Measurements from ENCODE around the gene PLEKHA7.
"Not testable (repeated sequence)": the region's sequence is repeated elsewhere in the genome, so short reads cannot be mapped to it uniquely, and the experiment has no call there.

PLEKHA7 gene, protein sequence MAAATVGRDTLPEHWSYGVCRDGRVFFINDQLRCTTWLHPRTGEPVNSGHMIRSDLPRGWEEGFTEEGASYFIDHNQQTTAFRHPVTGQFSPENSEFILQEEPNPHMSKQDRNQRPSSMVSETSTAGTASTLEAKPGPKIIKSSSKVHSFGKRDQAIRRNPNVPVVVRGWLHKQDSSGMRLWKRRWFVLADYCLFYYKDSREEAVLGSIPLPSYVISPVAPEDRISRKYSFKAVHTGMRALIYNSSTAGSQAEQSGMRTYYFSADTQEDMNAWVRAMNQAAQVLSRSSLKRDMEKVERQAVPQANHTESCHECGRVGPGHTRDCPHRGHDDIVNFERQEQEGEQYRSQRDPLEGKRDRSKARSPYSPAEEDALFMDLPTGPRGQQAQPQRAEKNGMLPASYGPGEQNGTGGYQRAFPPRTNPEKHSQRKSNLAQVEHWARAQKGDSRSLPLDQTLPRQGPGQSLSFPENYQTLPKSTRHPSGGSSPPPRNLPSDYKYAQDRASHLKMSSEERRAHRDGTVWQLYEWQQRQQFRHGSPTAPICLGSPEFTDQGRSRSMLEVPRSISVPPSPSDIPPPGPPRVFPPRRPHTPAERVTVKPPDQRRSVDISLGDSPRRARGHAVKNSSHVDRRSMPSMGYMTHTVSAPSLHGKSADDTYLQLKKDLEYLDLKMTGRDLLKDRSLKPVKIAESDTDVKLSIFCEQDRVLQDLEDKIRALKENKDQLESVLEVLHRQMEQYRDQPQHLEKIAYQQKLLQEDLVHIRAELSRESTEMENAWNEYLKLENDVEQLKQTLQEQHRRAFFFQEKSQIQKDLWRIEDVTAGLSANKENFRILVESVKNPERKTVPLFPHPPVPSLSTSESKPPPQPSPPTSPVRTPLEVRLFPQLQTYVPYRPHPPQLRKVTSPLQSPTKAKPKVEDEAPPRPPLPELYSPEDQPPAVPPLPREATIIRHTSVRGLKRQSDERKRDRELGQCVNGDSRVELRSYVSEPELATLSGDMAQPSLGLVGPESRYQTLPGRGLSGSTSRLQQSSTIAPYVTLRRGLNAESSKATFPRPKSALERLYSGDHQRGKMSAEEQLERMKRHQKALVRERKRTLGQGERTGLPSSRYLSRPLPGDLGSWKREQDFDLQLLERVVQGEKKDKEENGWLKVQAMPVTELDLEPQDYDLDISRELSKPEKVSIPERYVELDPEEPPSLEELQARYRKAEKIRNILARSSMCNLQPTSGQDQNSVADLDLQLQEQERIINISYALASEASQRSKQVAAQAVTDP

GRCh38 chr11:17014321-17014832 lies at the start of gene PLEKHA7:
PLEKHA7 (minus strand) TSS chr11:17014414; CDS start chr11:17014401, 13 bp downstream.
- H3K27ac ChIP-seq (ENCODE audit: low read length) = peak within 1 kb of the TSS; percentile 31
- H3K36me3 ChIP-seq (ENCODE audit: control insufficient read depth in 2 of 2, insufficient read depth in 2 of 2, low read length in 2 of 2) = no peaks in the 10 kb centered on the region
- peaks cover 0 to 8% of the 10 kb centered on the region in 2 donors for H3K27me3 ChIP-seq (ENCODE audit: control insufficient read depth in 1 of 2, insufficient read depth in 2 of 2, low read length in 2 of 2)
- H3K4me3 ChIP-seq (ENCODE audit: low read length in 2 of 2) = peak within 1 kb of the TSS; percentile 63 to 81
- peaks cover 10% of the 10 kb centered on the region for H3K4me1 ChIP-seq (ENCODE audit: control insufficient read depth, insufficient read depth, low read length)
- H3K9me3 ChIP-seq (ENCODE audit: control insufficient read depth in 2 of 2, low read length in 2 of 2) = no peaks in the 10 kb centered on the region
- H3K9ac ChIP-seq (ENCODE audit: low read length in 2 of 2) = peak within 1 kb of the TSS; percentile 44 to 60

- H3K27me3 ChIP-seq (ENCODE audit: control insufficient read depth in 1 of 2, insufficient read depth in 2 of 2, low read length in 2 of 2) = no peaks in the 10 kb centered on the region
- no peaks in the 10 kb centered on the region for H3K4me1 ChIP-seq (ENCODE audit: control insufficient read depth, insufficient read depth, low read length)
- no peak overlapping the region for H3K27ac ChIP-seq (ENCODE audit: low read length)
- H3K36me3 ChIP-seq (ENCODE audit: control insufficient read depth in 2 of 2, insufficient read depth in 2 of 2, low read length in 2 of 2) = no peaks in the 10 kb centered on the region
- no peaks in the 10 kb centered on the region for H3K9me3 ChIP-seq (ENCODE audit: control insufficient read depth in 2 of 2, low read length in 2 of 2)
- no peak overlapping the region for H3K4me3 ChIP-seq (ENCODE audit: low read length in 2 of 2)
- no peak overlapping the region for H3K9ac ChIP-seq (ENCODE audit: low read length in 2 of 2)
Observed at GRCh38 chr11:17063171-17064002, 49.2 kb upstream of the PLEKHA7 start.

DNA sequence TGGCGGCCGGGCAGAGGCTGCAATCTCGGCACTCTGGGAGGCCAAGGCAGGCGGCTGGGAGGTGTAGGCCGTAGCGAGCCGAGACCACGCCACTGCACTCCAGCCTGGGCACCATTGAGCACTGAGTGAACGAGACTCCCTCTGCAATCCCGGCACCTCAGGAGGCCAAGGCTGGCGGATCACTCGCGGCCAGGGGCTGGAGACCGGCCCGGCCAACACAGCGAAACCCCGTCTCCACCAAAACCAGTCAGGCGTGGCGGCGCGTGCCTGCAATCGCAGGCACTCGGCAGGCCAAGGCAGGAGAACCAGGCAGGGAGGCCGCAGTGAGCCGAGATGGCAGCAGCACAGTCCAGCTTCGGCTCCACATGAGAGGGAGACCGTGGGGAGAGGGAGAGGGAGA lies 36.9 kb upstream of the PLEKHA7 start:
- not testable (repeated sequence) for H3K9ac ChIP-seq (ENCODE audit: low read length in 2 of 2); H3K4me3 ChIP-seq (ENCODE audit: low read length in 2 of 2); H3K27me3 ChIP-seq (ENCODE audit: control insufficient read depth in 1 of 2, insufficient read depth in 2 of 2, low read length in 2 of 2); H3K4me1 ChIP-seq (ENCODE audit: control insufficient read depth, insufficient read depth, low read length); H3K36me3 ChIP-seq (ENCODE audit: control insufficient read depth in 2 of 2, insufficient read depth in 2 of 2, low read length in 2 of 2); H3K9me3 ChIP-seq (ENCODE audit: control insufficient read depth in 2 of 2, low read length in 2 of 2); H3K27ac ChIP-seq (ENCODE audit: low read length)

DNA sequence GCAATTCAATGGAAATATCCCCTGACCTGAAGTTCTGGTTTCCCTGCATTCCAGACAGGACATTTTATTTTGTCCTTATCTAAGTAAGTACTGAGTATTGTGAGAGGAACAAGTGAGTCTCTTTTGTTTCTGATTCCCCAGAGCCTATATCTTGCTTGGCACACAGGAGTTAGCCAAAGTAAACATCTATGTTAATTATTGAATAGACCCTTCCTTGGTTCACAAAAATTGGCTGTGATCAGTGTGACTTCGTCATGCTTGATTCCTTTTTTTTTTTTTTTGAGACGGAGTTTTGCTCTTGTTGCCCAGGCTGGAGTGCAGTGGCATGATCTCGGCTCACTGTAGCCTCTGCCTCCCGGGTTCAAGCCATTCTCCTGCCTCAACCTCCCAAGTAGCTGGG lies 34.3 kb upstream of the PLEKHA7 start:
- H3K4me3 ChIP-seq (ENCODE audit: low read length in 2 of 2); H3K4me1 ChIP-seq (ENCODE audit: control insufficient read depth, insufficient read depth, low read length); H3K27me3 ChIP-seq (ENCODE audit: control insufficient read depth in 1 of 2, insufficient read depth in 2 of 2, low read length in 2 of 2); H3K9ac ChIP-seq (ENCODE audit: low read length in 2 of 2); H3K27ac ChIP-seq (ENCODE audit: low read length); H3K9me3 ChIP-seq (ENCODE audit: control insufficient read depth in 2 of 2, low read length in 2 of 2); H3K36me3 ChIP-seq (ENCODE audit: control insufficient read depth in 2 of 2, insufficient read depth in 2 of 2, low read length in 2 of 2): not testable (repeated sequence)

DNA sequence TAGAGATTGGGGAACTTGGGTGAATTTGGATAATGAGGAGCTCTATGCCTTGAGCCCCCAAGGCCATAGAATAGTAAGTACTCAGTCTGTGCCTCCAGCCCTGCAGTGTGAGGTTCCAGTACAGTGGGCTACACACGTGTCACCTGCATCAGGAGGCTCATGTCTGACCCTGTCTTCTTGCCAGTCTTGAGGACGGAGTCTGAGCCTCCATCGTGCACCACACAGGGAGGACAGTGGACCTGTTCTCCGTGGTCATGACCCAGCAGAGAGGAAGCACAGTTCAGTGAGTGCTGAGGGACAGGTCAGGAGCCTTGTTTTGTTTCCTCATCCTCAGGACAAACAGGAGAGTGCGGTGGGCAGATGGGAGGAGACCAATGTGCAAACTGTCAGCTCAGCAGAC lies 32.5 kb upstream of the PLEKHA7 start:
- H3K4me3 ChIP-seq (ENCODE audit: low read length in 2 of 2) = no peak overlapping the region
- H3K36me3 ChIP-seq (ENCODE audit: control insufficient read depth in 2 of 2, insufficient read depth in 2 of 2, low read length in 2 of 2) = no peaks in the 10 kb centered on the region
- H3K27ac ChIP-seq (ENCODE audit: low read length) = no peak overlapping the region
- no peaks in the 10 kb centered on the region for H3K4me1 ChIP-seq (ENCODE audit: control insufficient read depth, insufficient read depth, low read length)
- H3K9me3 ChIP-seq (ENCODE audit: control insufficient read depth in 2 of 2, low read length in 2 of 2) = no peaks in the 10 kb centered on the region
- no peak overlapping the region for H3K9ac ChIP-seq (ENCODE audit: low read length in 2 of 2)
- no peaks in the 10 kb centered on the region for H3K27me3 ChIP-seq (ENCODE audit: control insufficient read depth in 1 of 2, insufficient read depth in 2 of 2, low read length in 2 of 2)

- Histone ChIP-seq H3K4me1 (ENCODE audit: control insufficient read depth, insufficient read depth, low read length) (no peaks in the 10 kb centered on the region), H3K9me3 (ENCODE audit: control insufficient read depth in 2 of 2, low read length in 2 of 2) (no peaks in the 10 kb centered on the region), H3K9ac (ENCODE audit: low read length in 2 of 2) (no peak overlapping the region), H3K4me3 (ENCODE audit: low read length in 2 of 2) (no peak overlapping the region), H3K27me3 (ENCODE audit: control insufficient read depth in 1 of 2, insufficient read depth in 2 of 2, low read length in 2 of 2) (no peaks in the 10 kb centered on the region), H3K27ac (ENCODE audit: low read length) (no peak overlapping the region), H3K36me3 (ENCODE audit: control insufficient read depth in 2 of 2, insufficient read depth in 2 of 2, low read length in 2 of 2) (no peaks in the 10 kb centered on the region)
Observed at GRCh38 chr11:17036666-17037658, 22.7 kb upstream of the PLEKHA7 start.

DNA sequence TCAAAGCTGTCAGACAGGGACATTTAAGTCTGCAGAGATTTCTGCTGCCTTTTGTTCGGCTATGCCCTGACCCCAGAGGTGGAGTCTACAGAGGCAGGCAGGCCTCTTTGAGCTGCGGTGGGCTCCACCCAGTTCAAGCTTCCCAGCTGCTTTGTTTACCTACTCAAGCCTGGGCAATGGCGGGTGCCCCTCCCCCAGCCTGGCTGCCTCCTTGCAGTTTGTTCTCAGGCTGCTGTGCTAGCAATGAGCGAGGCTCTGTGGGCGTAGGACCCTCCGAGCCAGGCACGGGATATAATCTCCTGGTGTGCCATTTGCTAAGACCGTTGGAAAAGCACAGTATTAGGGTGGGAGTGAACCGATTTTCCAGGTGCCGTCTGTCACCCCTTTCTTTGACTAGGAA lies 19.8 kb upstream of the PLEKHA7 start:
- not testable (repeated sequence) for H3K4me3 ChIP-seq (ENCODE audit: low read length in 2 of 2); H3K9me3 ChIP-seq (ENCODE audit: control insufficient read depth in 2 of 2, low read length in 2 of 2); H3K36me3 ChIP-seq (ENCODE audit: control insufficient read depth in 2 of 2, insufficient read depth in 2 of 2, low read length in 2 of 2); H3K27ac ChIP-seq (ENCODE audit: low read length); H3K9ac ChIP-seq (ENCODE audit: low read length in 2 of 2); H3K4me1 ChIP-seq (ENCODE audit: control insufficient read depth, insufficient read depth, low read length); H3K27me3 ChIP-seq (ENCODE audit: control insufficient read depth in 1 of 2, insufficient read depth in 2 of 2, low read length in 2 of 2)

DNA sequence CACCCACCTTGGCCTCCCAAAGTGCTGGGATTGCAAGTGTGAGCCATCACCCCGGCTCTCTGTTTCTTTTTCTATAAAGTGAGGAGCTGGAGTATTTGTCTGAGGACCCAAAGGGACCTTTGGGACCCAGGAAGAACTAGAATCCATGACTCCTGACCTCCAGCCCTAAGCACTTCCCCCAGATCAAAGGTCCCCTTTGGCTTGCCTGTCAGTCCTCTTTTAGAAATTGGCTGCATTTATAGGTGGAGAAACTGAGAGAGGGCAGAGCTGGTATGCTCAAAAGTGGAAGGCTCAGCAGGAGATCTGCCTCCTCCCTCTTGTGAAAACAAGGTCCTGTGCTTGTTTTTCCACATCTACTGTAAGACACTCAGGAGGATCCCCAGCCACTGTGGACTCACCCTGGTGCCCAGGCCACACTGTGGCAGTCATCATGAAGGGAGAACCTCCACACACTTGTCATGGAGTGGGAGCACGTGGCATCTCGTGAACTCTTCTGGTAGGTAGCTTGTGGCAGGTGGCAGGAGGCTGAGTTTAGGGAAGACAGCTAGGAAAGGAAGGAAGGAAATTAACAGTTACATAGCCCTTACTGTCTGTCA lies 12.4 kb upstream of the PLEKHA7 start:
- no peak overlapping the region for H3K4me3 ChIP-seq (ENCODE audit: low read length in 2 of 2)
- H3K9me3 ChIP-seq (ENCODE audit: control insufficient read depth in 2 of 2, low read length in 2 of 2) = no peaks in the 10 kb centered on the region
- H3K27ac ChIP-seq (ENCODE audit: low read length) = no peak overlapping the region
- H3K4me1 ChIP-seq (ENCODE audit: control insufficient read depth, insufficient read depth, low read length) = no peaks in the 10 kb centered on the region
- no peaks in the 10 kb centered on the region for H3K36me3 ChIP-seq (ENCODE audit: control insufficient read depth in 2 of 2, insufficient read depth in 2 of 2, low read length in 2 of 2)
- no peaks in the 10 kb centered on the region for H3K27me3 ChIP-seq (ENCODE audit: control insufficient read depth in 1 of 2, insufficient read depth in 2 of 2, low read length in 2 of 2)
- no peak overlapping the region for H3K9ac ChIP-seq (ENCODE audit: low read length in 2 of 2)

- Histone ChIP-seq H3K4me1 (ENCODE audit: control insufficient read depth, insufficient read depth, low read length) (no peaks in the 10 kb centered on the region), H3K9ac (ENCODE audit: low read length in 2 of 2) (no peak overlapping the region), H3K36me3 (ENCODE audit: control insufficient read depth in 2 of 2, insufficient read depth in 2 of 2, low read length in 2 of 2) (no peaks in the 10 kb centered on the region), H3K9me3 (ENCODE audit: control insufficient read depth in 2 of 2, low read length in 2 of 2) (no peaks in the 10 kb centered on the region), H3K27ac (ENCODE audit: low read length) (no peak overlapping the region), H3K4me3 (ENCODE audit: low read length in 2 of 2) (no peak overlapping the region), H3K27me3 (ENCODE audit: control insufficient read depth in 1 of 2, insufficient read depth in 2 of 2, low read length in 2 of 2) (no peaks in the 10 kb centered on the region)
Observed at GRCh38 chr11:17024924-17025323, 10.7 kb upstream of the PLEKHA7 start.

Measured in stomach smooth muscle (tissue), 2 donors.